ENCODE results near the gene CCDC136.

Gene CCDC136

DNA sequence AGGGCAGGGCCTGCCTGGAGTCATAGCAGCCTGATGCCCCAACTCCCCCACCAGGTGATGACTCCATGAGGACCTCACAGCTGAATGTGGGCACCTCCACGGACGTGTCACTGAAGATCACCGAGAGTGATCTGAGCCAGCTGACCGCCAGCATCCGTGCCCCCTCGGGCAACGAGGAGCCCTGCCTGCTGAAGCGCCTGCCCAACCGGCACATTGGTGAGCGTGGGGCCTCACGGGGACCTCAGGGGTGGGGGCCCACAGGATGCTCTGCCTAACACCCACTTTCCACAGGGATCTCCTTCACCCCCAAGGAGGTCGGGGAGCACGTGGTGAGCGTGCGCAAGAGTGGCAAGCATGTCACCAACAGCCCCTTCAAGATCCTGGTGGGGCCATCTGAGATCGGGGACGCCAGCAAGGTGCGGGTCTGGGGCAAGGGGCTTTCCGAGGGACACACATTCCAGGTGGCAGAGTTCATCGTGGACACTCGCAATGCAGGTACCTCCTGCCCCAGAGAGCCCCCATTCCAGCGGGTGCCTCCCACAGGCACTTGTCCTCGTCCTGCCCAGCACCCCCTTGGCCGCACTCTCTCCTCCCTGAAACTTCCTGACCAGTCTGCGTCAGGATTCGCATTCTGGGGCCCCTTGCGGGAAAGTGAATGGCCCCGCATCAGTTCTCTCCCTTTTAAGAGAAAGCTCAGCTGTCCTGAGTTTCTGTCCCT lies 60.9 kb downstream of the CCDC136 start:
- Histone ChIP-seq H3K27ac (ENCODE audit: low read depth, low read length) (no peak overlapping the region), H3K36me3 (ENCODE audit: control insufficient read depth in 5 of 5, insufficient read depth in 5 of 5, low read length in 5 of 5) (peaks cover 0 to 37% (median 21%) of the 10 kb centered on the region in 5 donors), H3K27me3 (ENCODE audit: control insufficient read depth in 5 of 5, insufficient read depth in 4 of 5, low read length in 5 of 5) (no peaks in the 10 kb centered on the region), H3K9ac (ENCODE audit: low read length in 5 of 5) (no peak overlapping the region), H3K9me3 (ENCODE audit: control insufficient read depth in 5 of 5, low read length in 5 of 5) (no peaks in the 10 kb centered on the region), H3K4me3 (ENCODE audit: low read depth in 1 of 5, low read length in 5 of 5) (no peak overlapping the region), H3K4me1 (ENCODE audit: control insufficient read depth in 5 of 5, insufficient read depth in 5 of 5, low read length in 5 of 5) (no peaks in the 10 kb centered on the region)

DNA sequence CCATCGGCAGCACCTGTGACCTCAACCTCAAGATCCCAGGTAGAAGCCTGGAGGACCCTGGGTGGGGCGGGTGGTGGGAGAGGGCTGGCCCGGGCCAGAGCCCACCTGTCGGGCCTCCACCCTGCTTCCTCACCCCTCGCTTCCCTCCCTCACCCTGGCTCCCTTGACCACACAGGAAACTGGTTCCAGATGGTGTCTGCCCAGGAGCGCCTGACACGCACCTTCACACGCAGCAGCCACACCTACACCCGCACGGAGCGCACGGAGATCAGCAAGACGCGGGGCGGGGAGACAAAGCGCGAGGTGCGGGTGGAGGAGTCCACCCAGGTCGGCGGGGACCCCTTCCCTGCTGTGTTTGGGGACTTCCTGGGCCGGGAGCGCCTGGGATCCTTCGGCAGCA lies 62.0 kb downstream of the CCDC136 start:
- Histone ChIP-seq H3K4me3 (ENCODE audit: low read depth in 1 of 5, low read length in 5 of 5) (no peak overlapping the region), H3K9me3 (ENCODE audit: control insufficient read depth in 5 of 5, low read length in 5 of 5) (no peaks in the 10 kb centered on the region), H3K27ac (ENCODE audit: low read depth, low read length) (no peak overlapping the region), H3K27me3 (ENCODE audit: control insufficient read depth in 5 of 5, insufficient read depth in 4 of 5, low read length in 5 of 5) (no peaks in the 10 kb centered on the region), H3K9ac (ENCODE audit: low read length in 5 of 5) (no peak overlapping the region), H3K4me1 (ENCODE audit: control insufficient read depth in 5 of 5, insufficient read depth in 5 of 5, low read length in 5 of 5) (peaks cover 0 to 5% (median 5%) of the 10 kb centered on the region in 5 donors), H3K36me3 (ENCODE audit: control insufficient read depth in 5 of 5, insufficient read depth in 5 of 5, low read length in 5 of 5) (peaks cover 0 to 33% (median 21%) of the 10 kb centered on the region in 5 donors)

DNA sequence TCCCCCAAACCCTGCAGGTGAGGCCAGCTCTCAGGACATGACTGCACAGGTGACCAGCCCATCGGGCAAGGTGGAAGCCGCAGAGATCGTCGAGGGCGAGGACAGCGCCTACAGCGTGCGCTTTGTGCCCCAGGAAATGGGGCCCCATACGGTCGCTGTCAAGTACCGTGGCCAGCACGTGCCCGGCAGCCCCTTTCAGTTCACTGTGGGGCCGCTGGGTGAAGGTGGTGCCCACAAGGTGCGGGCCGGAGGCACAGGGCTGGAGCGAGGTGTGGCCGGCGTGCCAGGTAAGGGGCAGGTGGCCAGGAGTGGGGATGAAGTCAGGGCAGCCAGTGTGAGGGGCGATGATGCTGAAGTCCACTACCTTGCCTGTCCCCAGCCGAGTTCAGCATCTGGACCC lies 62.6 kb downstream of the CCDC136 start:
- peaks cover 0 to 33% (median 19%) of the 10 kb centered on the region in 5 donors for H3K36me3 ChIP-seq (ENCODE audit: control insufficient read depth in 5 of 5, insufficient read depth in 5 of 5, low read length in 5 of 5)
- no peaks in the 10 kb centered on the region for H3K27me3 ChIP-seq (ENCODE audit: control insufficient read depth in 5 of 5, insufficient read depth in 4 of 5, low read length in 5 of 5)
- no peaks in the 10 kb centered on the region for H3K9me3 ChIP-seq (ENCODE audit: control insufficient read depth in 5 of 5, low read length in 5 of 5)
- peaks cover 1 to 11% (median 11%) of the 10 kb centered on the region in 5 donors for H3K4me1 ChIP-seq (ENCODE audit: control insufficient read depth in 5 of 5, insufficient read depth in 5 of 5, low read length in 5 of 5)
- no peak overlapping the region for H3K9ac ChIP-seq (ENCODE audit: low read length in 5 of 5)
- H3K4me3 ChIP-seq (ENCODE audit: low read depth in 1 of 5, low read length in 5 of 5): no peak overlapping the region
- no peak overlapping the region for H3K27ac ChIP-seq (ENCODE audit: low read depth, low read length)

DNA sequence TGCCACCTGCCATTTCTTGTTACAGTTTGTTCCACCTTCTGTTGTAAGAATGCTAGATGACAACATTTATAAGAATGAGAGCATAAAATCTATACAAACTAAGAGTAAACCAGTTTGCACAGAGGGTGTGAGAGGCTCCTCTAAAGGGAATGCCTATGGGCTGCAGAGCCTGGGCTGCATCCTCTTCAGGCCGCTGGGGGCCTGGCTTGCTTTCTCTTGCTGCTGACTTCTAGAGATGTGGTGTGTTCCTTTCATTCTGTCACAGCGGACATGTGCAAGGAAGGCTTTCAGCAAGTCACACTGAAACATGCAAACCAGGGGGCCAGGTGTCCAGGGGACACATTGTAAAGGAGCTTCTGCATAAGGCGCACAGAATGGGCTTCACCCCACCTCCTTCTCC lies 63.8 kb downstream of the CCDC136 start:
- Histone ChIP-seq H3K9me3 (ENCODE audit: control insufficient read depth in 5 of 5, low read length in 5 of 5) (no peaks in the 10 kb centered on the region), H3K9ac (ENCODE audit: low read length in 5 of 5) (no peak overlapping the region), H3K4me1 (ENCODE audit: control insufficient read depth in 5 of 5, insufficient read depth in 5 of 5, low read length in 5 of 5) (peaks cover 10 to 23% (median 23%) of the 10 kb centered on the region in 5 donors), H3K4me3 (ENCODE audit: low read depth in 1 of 5, low read length in 5 of 5) (no peak overlapping the region), H3K27ac (ENCODE audit: low read depth, low read length) (no peak overlapping the region), H3K36me3 (ENCODE audit: control insufficient read depth in 5 of 5, insufficient read depth in 5 of 5, low read length in 5 of 5) (peaks cover 0 to 28% (median 16%) of the 10 kb centered on the region in 5 donors), H3K27me3 (ENCODE audit: control insufficient read depth in 5 of 5, insufficient read depth in 4 of 5, low read length in 5 of 5) (no peaks in the 10 kb centered on the region)

DNA sequence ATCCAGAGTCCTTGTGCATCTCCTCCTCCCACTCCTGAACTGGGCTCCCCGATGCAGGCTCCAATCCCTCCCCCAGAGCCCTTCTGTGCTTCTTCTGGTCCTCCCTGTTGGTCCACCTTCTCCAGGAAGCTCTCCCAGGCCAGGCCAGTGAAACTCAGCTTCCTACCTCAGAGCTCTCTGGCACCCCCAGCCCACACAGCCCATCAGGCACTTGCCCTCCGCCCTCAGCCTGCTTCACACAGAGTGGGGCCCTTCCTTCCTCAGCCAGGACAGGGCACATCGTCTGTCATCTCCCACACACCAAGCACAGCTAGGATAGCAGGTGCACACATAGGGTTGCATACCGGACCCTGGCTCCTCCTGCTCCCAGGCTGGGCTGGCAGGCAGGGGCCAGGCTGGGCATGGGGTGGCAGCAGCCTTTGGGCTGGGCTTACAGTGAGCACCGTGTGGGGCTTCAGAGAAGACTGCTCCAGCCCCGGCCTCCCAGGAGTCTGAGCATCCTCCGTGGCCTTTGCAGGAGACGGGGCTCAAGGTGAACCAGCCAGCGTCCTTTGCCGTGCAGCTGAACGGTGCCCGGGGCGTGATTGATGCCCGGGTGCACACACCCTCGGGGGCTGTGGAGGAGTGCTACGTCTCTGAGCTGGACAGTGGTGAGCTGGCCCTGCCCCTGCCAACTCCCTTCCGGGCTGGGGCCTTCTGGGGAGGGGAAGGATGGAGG lies 64.4 kb downstream of the CCDC136 start:
- Histone ChIP-seq H3K4me3 (ENCODE audit: low read depth in 1 of 5, low read length in 5 of 5) (no peak overlapping the region), H3K9me3 (ENCODE audit: control insufficient read depth in 5 of 5, low read length in 5 of 5) (no peaks in the 10 kb centered on the region), H3K36me3 (ENCODE audit: control insufficient read depth in 5 of 5, insufficient read depth in 5 of 5, low read length in 5 of 5) (peaks cover 0 to 26% (median 15%) of the 10 kb centered on the region in 5 donors), H3K9ac (ENCODE audit: low read length in 5 of 5) (no peak overlapping the region), H3K4me1 (ENCODE audit: control insufficient read depth in 5 of 5, insufficient read depth in 5 of 5, low read length in 5 of 5) (peaks cover 10 to 29% (median 26%) of the 10 kb centered on the region in 5 donors), H3K27me3 (ENCODE audit: control insufficient read depth in 5 of 5, insufficient read depth in 4 of 5, low read length in 5 of 5) (no peaks in the 10 kb centered on the region), H3K27ac (ENCODE audit: low read depth, low read length) (no peak overlapping the region)

DNA sequence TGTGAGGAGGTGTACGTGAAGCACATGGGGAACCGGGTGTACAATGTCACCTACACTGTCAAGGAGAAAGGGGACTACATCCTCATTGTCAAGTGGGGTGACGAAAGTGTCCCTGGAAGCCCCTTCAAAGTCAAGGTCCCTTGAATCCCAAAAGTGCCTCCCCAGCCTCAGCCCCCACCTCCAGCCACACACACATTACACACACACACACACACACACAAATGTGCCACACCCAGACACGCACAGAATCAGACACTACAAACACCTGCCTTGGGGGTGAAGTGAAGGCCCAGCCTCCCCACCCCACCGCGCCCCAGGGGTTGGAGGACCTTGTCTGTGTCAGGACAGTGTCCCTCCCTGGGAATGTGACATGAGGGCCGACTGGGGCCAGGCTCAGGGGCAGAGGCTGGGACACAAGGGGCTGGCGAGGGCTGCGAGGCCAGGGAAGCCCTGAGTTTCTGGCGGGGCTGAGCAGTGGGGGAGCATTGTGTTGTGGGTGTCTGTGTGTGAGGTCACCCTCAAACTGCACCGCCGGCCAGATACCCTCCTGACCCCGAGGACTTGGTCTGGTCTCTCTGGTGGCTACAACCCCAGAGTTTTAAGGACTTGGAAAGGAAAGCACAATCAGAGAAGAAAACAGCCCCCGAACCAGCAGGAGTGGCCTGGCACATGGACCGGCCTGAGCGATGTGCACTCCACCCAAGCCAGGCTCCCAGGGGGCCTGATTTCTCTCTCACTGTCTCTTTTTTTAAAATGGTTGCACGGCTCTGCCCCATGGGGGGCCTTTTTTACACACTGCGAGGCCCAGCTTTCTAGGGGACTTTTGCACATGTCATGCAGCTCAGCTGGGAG lies 66.8 kb downstream of the CCDC136 start:
- H3K27me3 ChIP-seq (ENCODE audit: control insufficient read depth in 5 of 5, insufficient read depth in 4 of 5, low read length in 5 of 5): no peaks in the 10 kb centered on the region
- peaks cover 13 to 44% (median 40%) of the 10 kb centered on the region in 5 donors for H3K4me1 ChIP-seq (ENCODE audit: control insufficient read depth in 5 of 5, insufficient read depth in 5 of 5, low read length in 5 of 5)
- H3K36me3 ChIP-seq (ENCODE audit: control insufficient read depth in 5 of 5, insufficient read depth in 5 of 5, low read length in 5 of 5): peaks cover 0 to 17% (median 9%) of the 10 kb centered on the region in 5 donors
- H3K9me3 ChIP-seq (ENCODE audit: control insufficient read depth in 5 of 5, low read length in 5 of 5): no peaks in the 10 kb centered on the region
- peak overlapping the region in 4 of 5 donors; percentile 11 to 51 (median 33) for H3K9ac ChIP-seq (ENCODE audit: low read length in 5 of 5)
- H3K4me3 ChIP-seq (ENCODE audit: low read depth in 1 of 5, low read length in 5 of 5): no peak overlapping the region
- H3K27ac ChIP-seq (ENCODE audit: low read depth, low read length): peak overlapping the region; percentile 67

DNA sequence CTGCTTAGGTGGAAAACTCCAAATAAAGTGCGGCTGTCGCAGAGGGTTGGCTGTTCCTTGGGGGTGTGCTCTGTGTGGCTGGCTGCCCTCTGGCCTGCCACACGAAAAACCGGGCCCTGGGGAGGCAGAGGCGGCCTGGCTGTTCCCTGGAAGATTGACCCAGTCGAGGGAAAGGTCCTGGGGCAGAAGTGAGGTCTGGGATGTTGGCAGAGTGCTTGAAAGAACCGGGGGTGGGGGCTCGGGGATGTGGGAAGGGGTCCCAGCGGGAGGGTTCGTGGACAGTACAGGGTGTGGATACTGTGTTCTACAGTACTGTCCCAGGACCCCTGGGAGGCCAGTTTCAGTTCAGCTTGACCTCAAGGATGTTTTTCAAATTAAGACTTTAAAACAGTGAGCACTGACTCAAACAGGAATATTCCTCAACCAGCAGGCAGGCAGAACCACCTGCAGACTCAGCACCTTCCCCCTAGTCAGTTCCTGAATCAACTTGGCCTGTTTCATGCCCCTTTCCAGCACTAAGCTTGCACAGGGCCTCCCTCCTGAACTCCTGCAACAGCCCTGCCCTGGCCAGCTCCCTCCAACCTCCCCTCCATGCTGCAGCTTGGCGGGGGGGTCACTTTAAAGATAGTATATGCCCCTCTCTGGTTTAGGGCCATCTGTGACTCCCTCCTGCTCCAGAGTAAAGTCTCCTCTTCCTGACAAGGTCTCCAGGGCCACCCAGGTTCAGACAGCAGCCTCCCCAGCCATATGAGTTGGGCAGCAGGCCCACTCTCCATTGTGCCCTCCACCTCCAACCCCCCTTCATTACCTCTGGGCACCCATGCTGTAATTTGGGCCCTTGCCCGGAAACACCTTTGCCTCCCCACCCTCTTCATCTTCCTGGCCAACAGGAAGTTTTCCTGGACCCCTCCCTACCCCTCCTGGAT lies 67.7 kb downstream of the CCDC136 start:
- H3K4me1 ChIP-seq (ENCODE audit: control insufficient read depth in 5 of 5, insufficient read depth in 5 of 5, low read length in 5 of 5): peaks cover 13 to 51% (median 44%) of the 10 kb centered on the region in 5 donors
- H3K27ac ChIP-seq (ENCODE audit: low read depth, low read length): peak overlapping the region; percentile 67
- no peaks in the 10 kb centered on the region for H3K27me3 ChIP-seq (ENCODE audit: control insufficient read depth in 5 of 5, insufficient read depth in 4 of 5, low read length in 5 of 5)
- H3K9me3 ChIP-seq (ENCODE audit: control insufficient read depth in 5 of 5, low read length in 5 of 5): no peaks in the 10 kb centered on the region
- H3K4me3 ChIP-seq (ENCODE audit: low read depth in 1 of 5, low read length in 5 of 5): no peak overlapping the region
- H3K36me3 ChIP-seq (ENCODE audit: control insufficient read depth in 5 of 5, insufficient read depth in 5 of 5, low read length in 5 of 5): peaks cover 0 to 9% (median 4%) of the 10 kb centered on the region in 5 donors
- H3K9ac ChIP-seq (ENCODE audit: low read length in 5 of 5): peak overlapping the region in 3 of 5 donors; percentile 23 to 51 (median 43)

DNA sequence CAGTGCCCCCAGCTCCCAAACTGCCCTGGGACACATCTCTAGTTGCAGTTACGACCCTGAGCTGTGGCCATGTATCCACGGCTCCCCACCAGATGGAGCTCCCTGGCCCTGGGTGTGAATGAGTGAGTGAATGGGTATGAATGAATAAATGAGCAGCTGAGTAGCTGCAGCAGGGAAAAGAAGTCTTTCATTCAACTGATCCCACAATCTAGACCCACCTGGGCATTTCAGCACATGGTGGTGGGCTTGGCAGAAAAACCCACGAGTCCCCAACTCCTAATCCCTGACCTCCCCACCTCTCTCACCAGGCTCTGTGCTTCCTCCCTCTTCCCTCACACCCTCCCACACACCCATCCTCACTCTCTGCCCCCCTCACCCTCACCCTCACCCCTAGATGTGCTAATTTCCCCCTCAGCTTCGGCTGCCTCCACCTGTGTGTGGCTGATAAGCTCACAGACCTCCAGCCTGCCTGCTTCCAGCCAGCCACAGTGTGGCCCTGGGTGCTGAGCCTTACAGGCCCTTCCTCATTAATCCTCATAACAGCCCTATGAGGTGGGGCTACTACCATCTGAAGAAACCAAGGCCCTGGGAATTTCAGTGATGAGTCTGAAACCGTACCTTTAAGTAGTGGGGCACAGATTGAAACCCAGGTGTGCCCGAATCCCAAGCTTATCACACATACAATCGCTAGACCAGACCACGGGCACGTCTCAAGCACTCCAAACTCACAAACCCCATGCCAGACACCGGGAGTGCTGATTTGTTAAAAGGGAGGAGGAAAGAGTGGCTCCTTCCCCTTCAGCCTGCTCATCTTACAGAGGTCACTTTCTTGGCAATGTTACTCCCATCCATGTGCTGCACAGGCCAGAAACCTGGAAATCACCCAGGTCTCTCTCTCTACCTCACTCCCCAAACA lies 68.6 kb downstream of the CCDC136 start:
- H3K27ac ChIP-seq (ENCODE audit: low read depth, low read length): peak overlapping the region; percentile 67
- no peaks in the 10 kb centered on the region for H3K27me3 ChIP-seq (ENCODE audit: control insufficient read depth in 5 of 5, insufficient read depth in 4 of 5, low read length in 5 of 5)
- no peak overlapping the region for H3K4me3 ChIP-seq (ENCODE audit: low read depth in 1 of 5, low read length in 5 of 5)
- peaks cover 0 to 9% (median 7%) of the 10 kb centered on the region in 5 donors for H3K36me3 ChIP-seq (ENCODE audit: control insufficient read depth in 5 of 5, insufficient read depth in 5 of 5, low read length in 5 of 5)
- no peaks in the 10 kb centered on the region for H3K9me3 ChIP-seq (ENCODE audit: control insufficient read depth in 5 of 5, low read length in 5 of 5)
- peaks cover 13 to 51% (median 44%) of the 10 kb centered on the region in 5 donors for H3K4me1 ChIP-seq (ENCODE audit: control insufficient read depth in 5 of 5, insufficient read depth in 5 of 5, low read length in 5 of 5)
- peak overlapping the region in 2 of 5 donors; percentile 40 to 41 for H3K9ac ChIP-seq (ENCODE audit: low read length in 5 of 5)
